GM19372 (cell line): ENCODE measurements around the gene CD44.

Source experiments
- ATAC-seq: cut with Tn5 transposase; IDR thresholded peaks from one replicate; pipeline ENCODE4 v1.9.1; 2021; ENCODE audit warnings: mild to moderate bottlenecking, low read depth, moderate library complexity; ENCODE audit not compliant: unreplicated experiment

The CD44 gene

DNA sequence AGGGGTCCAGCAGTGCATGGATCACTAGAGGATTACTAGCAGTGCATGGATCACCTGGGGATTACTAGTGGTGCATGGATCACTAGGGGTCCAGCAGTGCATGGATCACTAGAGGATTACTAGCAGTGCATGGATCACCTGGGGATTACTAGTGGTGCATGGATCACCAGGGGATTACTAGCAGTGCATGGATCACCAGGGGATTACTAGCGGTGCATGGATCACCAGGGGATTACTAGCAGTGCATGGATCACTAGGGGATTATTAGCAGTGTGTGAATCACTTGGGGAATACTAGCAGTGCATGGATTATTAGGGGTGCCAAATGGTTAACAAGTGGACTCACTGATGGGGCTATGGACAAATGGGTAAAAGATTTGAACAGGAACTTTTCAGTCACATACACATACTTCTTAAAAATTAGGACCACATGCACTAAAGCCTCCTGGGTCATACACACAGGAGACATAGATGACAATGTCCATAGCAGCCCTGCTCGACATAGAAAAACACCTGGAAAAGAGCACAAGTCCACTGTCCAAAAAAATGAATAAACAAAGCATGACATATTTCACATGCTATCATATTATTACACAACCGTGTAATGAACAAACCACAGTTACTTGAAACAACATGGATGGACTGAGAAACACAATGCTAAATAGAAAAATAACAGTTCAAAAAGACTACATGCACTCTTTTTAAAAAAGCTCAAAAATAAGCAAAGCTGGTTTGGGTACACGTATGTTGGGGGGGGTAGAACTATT is 109.8 kb downstream of the CD44 start:
- no peak for ATAC-seq

DNA sequence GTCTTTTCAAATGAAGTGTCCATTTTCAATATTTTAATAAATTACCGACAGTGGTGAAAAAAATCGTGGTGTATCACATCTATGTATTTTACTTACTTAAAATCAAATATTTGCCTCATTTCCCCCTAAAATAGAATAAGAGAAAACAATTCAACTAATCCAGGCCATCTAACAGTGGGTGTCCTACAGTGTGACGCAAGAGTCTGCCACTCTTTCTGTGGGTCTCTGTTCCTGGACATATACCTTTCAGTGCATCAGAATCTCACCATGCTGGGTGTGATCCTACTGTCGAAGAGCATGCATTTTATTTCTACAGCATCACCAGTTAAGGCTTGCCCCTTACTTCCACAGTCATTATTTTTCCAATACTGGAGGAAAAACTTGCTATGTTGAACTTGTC is 111.2 kb downstream of the CD44 start:
- ATAC-seq: no peak

DNA sequence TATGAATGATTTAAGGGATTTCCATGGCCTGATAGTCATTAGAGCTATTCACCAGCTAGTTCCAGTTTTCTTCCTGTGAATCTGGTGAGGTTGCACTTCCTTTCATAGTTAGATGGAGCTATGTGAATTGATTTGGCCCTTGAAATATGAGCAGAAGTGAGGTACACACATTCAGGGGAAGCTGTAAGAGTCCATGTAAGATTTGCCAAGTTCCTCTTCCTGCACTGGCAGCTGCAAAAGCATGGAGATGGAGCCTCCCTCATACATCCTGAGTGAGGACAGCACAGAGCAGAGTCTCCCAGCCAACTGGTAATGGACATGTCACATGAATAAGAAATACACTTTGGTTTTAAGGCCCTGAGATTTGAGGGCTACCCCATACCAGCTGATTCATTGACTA is 111.7 kb downstream of the CD44 start:
- ATAC-seq: no peak

DNA sequence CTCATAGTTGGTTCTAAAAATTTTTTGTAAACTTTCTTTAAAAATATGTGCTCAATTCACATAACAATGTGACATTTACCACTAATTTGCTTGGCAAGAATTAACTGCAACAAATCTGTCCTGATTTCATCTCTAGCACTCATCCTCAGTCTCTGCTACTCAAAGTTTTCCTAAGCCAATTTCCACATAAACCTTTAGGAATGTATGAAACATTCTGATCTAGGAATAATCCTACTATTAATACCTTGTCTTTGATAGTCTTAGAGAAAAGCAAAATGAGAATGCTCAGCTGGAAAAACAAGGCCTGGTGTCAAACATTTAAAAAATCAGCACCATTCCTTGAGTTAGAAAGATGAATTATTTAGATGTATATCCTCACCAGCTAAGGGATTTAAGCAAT is 114.3 kb downstream of the CD44 start:
- no peak for ATAC-seq

DNA sequence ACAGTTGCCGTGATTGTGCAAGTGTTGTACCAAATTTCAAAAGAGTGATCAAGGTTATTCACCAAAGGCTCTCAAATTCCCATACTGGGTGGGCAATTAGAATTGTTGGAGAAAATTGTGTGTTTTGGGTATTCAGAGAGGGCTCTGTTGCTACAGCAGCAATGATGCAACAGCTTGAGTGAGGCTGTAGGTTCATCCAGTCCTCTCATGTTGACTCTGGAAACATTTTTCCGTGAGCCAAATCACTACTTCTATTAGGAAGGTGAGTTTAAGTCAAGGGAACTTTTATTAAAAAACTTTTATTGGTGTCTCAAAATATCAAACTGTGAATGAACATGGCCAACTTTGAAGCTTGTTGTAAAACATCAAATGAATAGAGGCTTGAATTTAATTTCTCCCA is 116.5 kb downstream of the CD44 start:
- ATAC-seq: no peak

DNA sequence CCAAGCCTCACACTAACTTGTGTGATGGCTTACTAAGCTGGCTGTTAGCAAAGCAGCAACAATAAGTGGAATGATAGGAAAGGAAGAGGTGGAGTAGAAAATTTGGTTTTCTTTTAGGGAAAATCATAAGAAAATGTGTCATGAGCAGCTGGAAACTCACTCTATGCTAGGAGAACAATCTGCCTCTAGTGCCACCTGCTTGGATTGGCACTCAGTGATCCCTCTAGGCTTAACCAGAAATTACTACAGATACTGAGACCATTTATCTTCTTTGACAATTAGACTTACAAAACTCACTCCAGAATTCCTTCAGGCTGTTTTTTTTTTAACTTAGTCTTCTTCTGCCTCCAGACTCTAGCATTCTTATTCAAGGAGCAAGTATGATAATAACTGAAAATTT is 117.3 kb downstream of the CD44 start:
- no peak for ATAC-seq

DNA sequence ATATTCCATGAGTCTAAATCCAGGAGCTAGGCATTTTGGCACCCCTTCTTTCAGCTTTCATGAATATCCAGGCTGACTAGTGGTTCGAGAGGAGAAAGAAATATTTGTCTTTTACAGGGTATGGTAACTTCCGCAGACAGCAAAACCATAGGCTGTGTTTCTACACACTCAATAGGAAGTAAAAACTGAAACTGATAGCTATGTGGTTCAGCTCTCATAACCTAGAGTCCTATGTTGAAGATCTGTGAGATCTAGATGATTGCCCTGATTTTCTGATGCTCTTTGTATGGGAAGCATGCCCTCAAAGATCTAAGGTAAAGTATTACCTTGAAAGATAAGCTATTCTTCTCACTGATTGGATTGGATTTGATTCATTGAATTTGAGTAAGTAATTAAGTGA is 118.3 kb downstream of the CD44 start:
- ATAC-seq: peak; percentile 100

DNA sequence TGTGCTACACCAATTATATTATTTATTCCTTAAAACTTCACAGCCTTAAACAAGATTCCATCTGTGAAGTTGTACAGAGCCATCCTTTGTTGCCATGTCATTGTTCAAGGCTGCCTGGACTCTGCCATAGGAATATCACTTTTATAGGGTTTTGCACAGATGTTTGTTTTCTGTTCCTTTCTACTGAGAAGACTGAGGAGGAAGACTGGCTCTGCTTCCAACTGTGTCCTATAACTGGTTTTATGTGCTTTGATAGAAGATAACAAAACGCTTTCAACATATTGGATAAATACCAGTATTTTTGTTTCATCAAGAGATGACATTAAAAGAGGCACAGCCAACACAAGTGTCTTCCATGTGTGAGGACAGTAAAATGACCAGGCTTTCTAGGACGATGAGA is 120.6 kb downstream of the CD44 start:
- no peak for ATAC-seq

DNA sequence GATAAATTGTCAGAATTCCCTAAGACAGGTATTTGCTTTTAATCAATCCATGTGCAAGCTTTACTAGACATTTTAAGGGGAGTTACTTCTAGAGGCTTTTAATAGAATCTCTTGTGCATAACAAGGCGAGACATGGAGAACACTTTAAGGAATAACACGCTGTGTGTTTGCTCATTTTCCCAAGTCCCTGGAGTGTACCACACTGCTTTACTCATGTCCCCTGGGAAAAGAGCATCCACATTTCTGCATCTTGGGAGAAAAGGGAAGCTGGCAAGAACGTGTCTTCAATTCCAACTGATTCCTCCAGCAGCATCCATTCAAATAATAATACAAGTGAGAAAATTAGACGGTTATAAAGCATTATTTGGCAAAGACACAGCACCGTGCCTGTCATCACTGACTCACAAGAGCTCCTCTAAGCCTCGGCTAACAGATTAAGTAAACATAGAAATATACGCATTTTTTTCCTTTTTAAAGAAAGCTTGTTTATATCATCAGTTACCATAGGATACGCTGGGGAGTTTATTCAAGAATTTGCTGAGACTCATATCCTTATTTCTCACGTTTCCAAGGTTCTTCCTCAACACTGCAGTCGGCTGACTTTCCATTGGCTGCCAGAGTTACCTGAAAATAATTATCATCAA is 121.5 kb downstream of the CD44 start:
- no peak for ATAC-seq

DNA sequence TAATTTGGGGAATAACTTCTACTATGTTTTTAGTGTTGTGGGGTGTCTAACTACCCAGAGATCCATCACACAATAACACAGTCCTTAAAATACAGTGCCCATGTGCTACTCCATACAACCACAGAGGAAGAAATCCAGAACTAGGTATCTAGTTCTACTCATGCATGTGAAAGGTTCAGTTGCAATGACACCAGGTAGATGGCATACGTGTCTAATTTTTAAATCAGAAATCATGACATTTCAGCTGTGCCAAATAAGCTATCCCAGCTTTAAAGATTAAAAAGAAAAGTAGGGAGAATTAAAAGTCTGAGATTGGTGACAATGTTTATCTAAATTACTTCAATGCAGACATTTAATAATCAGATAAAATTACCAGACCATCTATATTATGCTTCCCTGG is 122.2 kb downstream of the CD44 start:
- no peak for ATAC-seq

DNA sequence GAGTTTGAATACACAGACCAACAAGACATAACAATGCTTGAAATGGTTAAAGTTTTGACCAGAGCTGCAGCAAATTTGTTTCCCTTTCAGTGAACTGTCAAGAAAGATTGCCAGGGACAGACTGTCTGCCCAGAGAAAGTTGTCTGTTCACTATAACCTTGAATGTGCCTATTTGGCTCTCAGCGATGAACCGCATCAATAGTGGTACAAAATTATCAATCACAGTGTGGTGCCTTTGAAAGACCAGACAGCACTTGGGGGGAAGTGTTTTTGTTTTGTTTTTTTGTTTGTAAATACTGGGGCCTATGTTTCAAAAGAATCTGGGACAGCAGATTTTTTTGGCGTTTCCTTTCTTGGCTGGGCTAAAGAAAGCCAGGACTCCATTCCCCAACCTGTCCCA is 123.1 kb downstream of the CD44 start:
- no peak for ATAC-seq

DNA sequence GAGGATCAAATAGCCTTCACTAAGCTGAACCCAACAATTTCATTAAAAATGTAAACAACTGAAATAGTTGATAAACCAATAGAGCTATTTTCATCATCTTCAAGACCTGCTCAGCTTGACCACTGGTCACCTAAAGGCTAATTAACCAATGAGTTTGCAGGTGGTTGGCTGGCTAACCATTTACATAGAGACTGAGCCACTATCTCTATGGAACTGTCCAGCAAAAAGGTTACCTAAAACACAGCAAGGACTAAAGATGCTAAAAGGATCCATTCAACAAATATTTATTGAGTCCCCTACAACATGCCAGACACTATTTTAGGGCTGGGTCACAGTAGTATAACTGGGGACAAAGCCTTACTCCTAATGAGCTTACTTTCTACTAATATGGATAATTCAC is 123.8 kb downstream of the CD44 start:
- ATAC-seq: no peak

DNA sequence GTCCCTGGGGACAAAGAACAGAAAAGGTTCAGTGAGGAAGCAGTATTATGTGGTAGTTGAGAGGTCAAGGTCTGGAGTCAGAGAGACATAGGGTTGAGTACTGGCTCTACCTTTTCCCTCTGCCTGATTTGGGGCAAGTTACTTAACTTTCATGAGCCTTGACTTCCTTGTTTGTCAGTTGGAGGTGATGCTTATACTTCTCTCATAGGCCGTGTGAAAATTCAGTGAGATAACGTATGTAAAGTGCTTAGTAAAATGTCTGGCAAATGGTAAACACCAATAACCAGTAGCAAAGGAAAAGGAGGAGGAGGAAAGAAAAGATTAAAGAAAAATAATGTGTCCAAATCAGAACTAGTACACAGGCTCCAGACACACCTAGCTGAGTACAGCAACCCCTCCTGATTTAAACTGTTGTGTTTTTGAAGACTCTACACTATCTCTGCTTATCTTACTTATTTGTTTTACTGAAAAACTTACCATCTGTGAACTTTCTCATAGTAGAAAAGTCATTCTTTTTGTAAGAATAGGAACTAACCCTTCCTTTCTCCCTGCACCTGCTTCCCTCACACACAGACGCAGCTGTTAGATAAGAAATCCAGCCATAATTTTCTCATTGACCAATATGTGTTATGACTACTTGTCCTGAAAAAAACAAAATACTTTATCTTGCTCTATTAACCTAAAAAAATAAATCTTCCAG is 126.9 kb downstream of the CD44 start:
- ATAC-seq: no peak

DNA sequence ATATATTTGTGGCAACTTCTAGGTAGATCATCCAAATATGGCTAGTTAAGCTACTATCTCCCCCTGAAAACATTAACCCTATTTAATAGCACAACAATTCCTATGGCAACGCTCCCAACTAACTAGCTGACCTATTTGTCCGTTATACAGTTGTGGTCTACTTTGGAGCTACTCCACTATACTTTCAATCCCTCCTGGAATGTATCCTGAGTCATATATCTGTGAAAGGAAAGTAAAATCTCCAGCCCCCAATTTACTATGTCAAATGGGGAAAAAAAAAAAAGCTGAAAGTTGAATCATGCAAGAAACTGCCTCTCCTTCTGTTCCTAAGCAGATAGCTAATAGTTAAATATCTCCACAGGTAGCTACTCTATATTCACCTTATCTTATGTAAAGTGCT is 128.5 kb downstream of the CD44 start:
- ATAC-seq: no peak

DNA sequence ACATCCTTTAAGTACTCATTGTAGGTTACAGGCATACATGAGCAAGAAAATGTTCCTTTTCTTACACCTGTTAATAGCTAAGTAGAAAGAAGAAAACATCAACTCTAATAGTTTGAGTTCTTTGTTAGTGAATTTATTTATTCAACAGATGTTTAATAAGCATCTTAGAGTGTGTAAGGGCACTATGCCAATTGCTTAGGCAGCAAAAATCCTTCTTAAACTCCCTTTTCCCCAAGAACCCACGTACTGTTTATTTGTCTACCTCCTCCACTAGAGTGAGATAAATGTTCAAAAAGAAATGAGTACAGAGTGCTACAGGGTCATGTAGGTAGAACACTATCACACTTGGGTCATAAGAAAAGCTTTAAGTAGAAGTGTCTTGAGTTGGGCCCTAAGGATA is 131.4 kb downstream of the CD44 start:
- ATAC-seq: no peak

DNA sequence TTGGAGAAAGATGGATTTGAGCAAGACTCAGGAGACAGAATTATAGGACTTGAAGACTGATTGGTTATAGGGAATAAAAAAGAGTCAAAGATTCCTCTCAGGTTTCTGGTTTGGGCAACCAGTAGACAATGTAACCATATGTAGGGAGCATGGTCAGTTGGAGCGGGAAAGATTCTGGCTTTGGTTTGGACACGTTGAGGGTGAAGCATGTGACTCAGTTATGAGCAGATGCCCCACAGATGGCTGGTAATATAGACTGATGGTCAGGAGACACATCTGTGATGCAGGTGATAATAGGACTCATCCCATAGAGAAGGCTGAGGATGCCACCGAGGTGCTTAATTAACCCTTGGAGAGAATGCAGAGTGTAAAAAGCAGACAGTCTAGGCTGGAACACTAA is 132.1 kb downstream of the CD44 start:
- ATAC-seq: no peak

DNA sequence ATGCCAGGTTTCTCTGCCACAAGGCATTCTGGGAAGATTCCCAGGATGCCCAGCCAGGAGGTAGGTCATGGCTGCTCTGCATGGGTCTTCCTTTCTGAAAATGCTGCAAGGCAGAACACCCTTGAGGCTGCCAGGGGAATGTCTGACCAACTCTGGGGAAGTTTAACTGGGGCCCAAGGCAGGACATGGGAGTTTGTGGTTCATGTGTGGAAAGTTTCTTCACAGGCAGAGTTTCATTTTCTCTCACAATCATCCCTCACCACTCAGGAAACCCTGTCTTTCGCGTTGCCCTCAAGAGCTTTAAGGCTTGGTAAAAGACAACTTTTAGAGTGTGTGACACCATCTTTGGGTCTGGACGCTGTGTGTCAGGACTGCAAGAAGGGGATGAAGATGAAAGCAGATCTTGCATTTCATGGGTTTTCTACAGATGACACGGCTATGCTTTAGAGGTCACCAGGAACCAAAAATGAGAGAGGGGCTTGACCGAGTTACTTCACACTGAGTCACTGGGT is 133.5 kb downstream of the CD44 start:
- ATAC-seq: peak; percentile 88

DNA sequence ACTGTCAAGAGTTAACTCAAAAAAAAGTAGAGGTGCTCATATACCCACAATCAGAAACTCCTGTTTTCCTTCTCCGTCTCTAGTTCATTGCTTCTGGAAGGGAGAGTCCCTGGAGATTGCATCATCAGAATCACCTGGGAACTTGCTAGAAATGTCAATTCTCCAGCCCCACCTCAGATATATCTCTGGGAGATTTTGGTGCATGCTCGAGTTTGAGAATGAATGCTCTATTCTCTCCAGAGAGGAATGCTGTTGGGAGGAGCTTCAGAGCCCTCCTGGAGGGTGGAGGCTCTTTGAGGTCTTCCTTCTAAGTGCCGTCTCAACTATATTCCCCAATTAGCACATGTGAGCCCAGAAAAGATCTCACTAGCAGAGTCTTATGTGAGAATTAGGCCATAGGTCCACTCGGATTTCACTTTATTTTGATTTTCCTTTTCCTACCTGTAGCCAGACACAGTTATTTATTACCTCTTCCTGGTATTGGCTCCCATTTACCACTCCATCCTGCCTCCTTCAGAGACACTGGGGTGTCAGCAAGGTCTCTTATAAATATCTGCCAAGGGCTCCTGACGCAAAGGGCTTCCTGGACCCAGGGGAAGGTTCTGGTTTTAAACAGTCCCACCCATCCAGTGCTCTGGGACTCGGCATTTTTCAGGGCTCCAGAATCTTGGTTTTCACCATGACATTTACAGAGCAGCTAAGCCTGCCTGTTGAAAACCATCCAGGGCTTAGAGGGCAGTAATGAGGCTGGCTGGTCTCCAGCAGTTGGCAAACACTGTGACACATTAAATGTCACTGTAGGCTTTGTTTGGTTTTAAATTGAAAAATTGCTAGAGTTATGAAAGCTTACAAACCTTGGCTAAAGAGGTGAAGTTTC is 136.2 kb downstream of the CD44 start:
- ATAC-seq: no peak

DNA sequence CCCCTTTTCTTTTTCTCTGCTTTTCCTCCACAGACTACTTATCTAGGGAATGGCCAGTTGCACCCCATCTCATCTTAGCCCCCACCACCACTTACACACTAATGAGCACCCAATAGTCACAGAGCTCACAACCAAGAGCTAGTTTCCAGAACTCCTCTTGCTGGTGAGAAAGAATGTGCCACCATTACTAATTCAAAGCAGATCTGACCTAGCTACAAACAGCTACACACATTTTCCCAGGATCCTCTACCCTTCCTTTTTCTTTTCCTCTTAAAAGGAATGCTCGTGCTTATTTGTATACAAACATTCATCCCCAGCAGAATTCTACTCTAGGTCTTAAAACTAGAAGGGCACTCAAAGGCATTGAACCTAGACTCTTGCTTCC is 136.8 kb downstream of the CD44 start:
- no peak for ATAC-seq

DNA sequence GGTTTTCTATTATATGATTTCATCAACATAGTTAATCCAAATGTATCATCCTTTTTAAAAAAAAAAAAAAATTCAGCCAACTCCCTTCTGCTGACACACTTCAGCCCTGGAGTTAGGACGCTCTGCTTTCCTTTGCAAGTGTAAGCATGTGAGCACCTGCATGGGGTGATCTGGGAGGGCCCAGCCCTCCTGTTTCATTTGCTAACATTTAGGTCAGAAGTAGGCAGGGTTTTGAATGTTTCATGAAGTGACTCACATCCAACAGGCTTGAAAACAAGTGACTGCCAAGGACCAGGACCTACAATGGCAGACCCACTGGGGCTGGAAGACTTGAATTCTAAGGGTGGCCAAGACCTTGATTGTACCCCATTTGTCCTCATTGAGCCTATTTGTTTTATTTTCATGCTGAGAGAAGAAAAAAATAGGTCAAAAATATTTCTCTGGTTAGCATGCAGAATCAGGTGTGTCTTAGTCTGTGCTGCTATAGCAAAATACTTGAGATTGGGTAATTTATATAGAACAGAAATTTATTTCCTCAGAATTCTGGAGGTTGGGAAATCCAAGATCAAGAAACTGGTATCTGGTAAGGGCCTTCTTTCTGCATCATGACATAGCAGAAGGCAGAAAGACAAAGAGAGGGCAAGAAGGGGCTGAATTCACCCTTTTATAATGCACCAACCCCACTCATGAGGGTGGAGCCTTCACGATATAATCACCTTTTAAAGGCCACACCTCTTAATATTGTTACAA is 137.6 kb downstream of the CD44 start:
- ATAC-seq: no peak
